Fibroblast of skin of back (primary cell): ENCODE data around the gene AGO4.
"Not testable (repeated sequence)": the region's sequence is repeated elsewhere in the genome, so short reads cannot be mapped to it uniquely, and the experiment has no call there.

Experiments used
- DNase-seq: peaks from one replicate; pipeline ENCODE4 v3.0.0-alpha.2; 2013

The AGO4 gene

DNA sequence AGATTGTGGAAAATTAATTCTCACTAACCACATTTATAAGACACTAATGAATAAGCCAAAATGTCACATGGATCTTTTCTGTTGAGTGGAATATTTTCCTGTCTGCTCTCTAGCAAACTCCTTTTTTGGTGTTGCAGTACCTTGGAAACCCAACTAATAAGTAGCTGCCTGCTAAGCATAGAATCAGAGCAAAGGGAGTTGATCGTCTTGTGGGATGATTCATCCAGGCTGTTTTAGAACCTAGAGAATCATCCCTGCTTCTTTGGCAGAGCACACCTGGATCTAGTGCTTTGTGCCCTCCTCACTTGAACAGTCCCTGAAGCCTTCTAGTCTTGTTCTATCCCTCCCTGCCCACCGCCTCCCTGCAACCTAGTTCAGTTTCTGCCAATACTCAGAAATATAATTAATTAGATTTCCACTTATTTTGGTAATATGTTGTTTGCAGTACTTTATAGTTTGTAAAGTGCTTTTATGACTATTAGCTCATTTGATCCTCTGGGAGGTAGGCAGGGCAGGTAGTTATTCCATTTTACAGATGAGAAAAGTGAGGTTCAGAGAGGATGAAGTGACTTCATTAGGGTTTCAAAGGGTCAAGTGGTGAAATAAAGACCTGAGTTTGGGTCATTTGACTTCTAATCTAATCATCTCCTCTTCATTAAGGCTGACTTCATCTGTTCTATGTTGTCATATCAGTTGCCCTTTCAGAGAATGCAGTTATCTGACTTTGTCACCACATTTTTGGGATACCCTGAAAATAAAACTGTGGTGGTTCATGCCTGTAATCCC, 2.5 kb downstream of the AGO4 start:
- peak; percentile 18 for DNase-seq

DNA sequence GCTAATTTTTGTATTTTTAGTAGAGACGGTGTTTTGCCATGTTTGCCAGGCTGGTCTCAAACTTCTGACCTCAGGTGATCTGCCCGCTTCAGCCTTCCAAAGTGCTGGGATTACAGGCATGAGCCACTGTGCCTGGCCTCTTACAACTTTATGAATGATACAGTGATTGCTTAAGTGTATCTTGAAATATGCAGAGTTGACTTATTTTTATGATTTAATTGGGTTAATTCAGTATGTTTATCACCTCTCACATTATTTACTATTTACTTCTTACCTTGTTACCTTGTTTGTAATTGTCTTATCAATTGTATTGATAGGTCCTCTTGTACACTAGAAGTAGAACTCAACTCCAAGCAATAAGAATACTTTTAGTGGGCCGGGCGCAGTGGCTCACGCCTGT, 4.9 kb downstream of the AGO4 start:
- not testable (repeated sequence) for DNase-seq

DNA sequence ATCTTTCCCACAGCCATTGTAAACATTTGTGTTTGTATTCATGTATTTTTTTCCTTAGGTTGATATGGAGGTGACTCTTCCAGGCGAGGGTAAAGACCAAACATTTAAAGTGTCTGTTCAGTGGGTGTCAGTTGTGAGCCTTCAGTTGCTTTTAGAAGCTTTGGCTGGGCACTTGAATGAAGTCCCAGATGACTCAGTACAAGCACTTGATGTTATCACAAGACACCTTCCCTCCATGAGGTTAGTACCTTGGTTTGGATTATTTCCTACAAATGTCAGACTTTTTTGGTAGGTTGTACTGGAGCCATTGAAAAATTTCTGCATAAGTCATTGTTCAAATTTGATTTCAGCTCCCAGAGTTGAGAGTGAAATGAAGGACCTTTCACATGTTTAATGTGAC, 17.4 kb downstream of the AGO4 start:
- DNase-seq = no peak

DNA sequence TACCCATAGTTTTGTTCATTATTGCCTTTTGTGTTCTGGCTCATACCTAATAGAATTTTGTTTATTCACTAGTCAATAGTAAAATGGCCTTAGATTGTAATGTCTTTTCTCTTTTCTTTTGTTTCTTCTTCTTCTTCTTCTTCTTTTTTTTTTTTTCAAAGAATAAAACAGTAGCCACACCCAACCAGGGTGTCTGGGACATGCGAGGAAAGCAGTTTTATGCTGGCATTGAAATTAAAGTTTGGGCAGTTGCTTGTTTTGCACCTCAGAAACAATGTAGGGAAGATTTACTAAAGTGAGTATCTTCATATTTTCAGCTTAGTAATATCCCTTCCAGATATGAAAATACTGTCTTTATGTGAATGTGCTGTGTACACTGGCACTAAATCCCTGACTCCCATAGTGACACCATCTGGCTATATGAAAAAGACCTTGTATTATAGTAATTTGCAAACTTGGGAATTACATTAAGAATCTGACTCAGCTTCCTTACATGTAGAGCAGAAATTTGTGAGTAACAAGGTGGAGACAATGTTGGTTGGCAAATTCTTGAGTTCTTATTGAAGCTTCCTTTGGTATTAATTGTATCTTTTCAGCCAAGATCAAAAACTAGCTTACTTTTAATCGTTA, 24.6 kb downstream of the AGO4 start:
- DNase-seq = no peak

- no peak for DNase-seq
Observed at GRCh38 chr1:35833395-35833794, 25.6 kb downstream of the AGO4 start.

DNA sequence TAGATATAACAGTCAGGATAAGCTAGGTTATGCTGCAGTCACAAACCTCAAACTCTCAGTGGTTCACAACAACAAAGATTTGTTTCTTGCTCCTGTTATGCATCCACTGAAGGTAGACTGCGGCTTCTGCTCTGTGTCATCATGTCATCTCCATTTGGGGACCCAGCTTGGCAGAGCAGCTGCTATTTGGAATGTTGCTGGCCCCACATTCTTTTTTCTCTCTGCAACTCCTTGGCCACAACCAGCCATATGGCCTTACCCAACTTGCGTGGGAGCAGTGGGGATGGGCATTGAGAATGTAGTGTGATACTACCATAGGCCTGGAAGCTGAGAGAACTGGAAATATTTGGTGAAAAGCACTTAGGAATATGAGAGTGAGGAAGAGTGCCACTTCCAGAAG, 26.4 kb downstream of the AGO4 start:
- no peak for DNase-seq

GRCh38 chr1:35835398-35835797, 27.6 kb downstream of the AGO4 start:
- no peak for DNase-seq

GRCh38 chr1:35836734-35837133, 28.9 kb downstream of the AGO4 start:
- DNase-seq = no peak

- DNase-seq = no peak
Observed at GRCh38 chr1:35838693-35839245, 31.0 kb downstream of the AGO4 start.

DNA sequence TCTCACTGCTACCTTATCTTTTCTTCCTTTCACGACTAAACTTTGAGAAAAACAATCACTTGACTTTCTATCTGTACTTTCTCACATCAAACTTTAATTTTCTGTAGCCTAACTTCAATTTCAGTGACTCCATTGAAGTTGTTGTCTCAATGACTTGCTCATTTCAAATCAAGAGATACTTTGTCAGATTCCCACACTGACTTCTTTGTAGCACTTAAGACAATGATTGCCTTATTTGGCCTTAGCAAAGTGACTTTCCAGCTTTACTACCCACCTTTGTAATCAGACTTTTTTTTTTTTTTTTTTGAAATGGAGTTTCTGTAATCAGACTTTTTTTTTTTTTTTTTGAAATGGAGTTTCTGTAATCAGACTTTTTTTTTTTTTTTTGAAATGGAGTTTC, 37.0 kb downstream of the AGO4 start:
- no peak for DNase-seq

DNA sequence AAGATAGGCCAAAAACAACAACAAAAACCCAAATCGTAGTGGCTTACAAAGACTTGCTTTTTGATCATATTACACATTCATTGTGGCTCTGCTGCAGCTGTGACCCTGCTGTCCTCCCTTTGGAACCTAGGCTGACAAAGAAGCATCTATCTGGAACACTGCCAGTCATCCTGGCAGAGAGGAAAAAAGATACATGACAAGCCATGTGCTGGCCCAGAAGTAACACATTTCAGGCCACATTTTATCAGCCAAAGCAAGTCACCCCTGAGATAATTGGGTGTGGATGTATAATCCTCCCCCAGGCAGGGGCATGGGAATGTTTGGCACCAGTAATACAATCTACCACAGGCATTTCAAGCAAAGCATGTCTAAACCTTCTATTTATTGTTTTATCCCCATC, 38.0 kb downstream of the AGO4 start:
- DNase-seq = no peak

- DNase-seq = no peak
Observed at GRCh38 chr1:35847935-35848565, 40.2 kb downstream of the AGO4 start.

GRCh38 chr1:35850051-35850450, 42.2 kb downstream of the AGO4 start:
- DNase-seq = no peak

- no peak for DNase-seq
Observed at GRCh38 chr1:35850716-35851115, 42.9 kb downstream of the AGO4 start.

- peak; percentile 4 for DNase-seq
Observed at GRCh38 chr1:35851132-35851869, 43.5 kb downstream of the AGO4 start.

GRCh38 chr1:35852241-35852640, 44.4 kb downstream of the AGO4 start:
- DNase-seq = no peak

- DNase-seq = no peak
Observed at GRCh38 chr1:35854989-35855700, 47.3 kb downstream of the AGO4 start.

DNA sequence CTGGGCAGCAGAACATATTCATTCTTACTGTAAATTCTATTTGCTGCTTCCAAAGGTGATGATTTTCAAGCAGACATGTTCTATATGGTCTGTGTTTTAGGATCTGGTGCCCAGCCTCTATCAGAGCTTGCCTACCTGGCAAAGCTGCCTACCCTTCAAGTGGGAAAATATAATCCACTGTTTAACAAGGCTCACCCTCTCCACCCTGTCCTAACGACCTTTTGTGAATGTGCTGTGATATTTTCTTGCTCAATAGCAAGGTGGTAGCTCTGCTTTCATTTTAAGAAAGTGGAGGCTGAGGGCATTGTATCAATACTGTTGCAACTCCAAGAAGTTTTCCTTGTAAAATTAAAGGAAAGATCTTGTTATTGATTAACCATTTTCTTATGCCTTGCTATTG, 49.1 kb downstream of the AGO4 start:
- DNase-seq = no peak

DNA sequence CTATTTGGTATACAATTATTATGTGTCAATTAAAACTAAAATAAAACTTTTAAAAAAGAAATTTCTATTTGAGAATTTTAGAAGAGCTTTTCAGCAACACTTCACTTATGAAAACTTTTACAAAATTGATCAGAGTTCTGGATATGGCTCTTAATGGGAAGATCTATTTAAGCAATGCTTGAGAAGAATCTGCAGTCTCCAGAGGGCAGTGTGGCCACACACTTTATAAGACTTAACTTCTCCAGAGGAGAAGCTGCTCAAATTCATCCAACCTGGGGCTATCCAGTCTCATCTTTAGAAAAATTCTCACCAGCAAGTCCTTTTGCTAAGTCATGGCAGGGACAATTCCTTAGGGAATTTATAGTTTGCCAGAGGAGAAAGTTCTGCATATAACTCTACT, 50.0 kb downstream of the AGO4 start:
- peak; percentile 17 for DNase-seq

GRCh38 chr1:35860696-35861095, 52.9 kb downstream of the AGO4 start:
- DNase-seq = no peak

DNA sequence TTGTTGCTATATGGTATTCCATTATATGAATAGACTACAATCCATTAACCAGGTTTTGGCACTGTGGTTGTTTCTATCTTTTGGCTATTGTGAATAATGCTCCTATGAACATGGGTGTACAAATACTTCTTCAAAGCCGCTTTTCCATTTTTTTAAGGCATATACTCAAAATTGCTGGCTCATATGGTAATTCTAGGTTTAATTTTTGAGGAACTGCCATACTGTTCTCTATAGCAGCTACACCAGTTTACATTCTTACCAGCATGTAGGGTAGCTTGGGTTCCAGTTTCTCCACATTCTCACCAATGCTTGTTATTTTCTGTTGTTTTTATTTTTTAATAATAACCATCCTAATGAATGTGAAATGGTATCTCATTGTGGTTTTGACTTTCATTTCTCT, 55.3 kb downstream of the AGO4 start:
- DNase-seq = no peak
